K562 (cell line): ENCODE measurements around the gene ROBO2. TPM values are rescaled to one million over a fixed set of nuclear protein-coding genes. Genes with fewer than 3 reads are reported as not detected.

Experiments used
- ATAC-seq: fragments of 200-7000 bp; cut with Tn5 transposase; 3 replicates; pipeline ENCODE4 v1.9.1; 2020; ENCODE audit warnings: moderate library complexity
- BruUV-seq: library from RNA; stranded (reverse); fragments of 400-500 nt; replicated peaks from 2 replicates; lab custom pipeline; 2021; lab: Mats Ljungman, UMichigan
- CTCF ChIA-PET: fragments of 300-600 bp; formaldehyde crosslinking; extraction: SDS; loops from one replicate; lab custom pipeline; 2021; ENCODE audit warnings: low intra/inter-chr PET ratio; lab: Yijun Ruan, JAX
- POLR2A ChIA-PET: fragments of 300-600, 350-650 bp; sonication (Branson Sonifier 250); formaldehyde crosslinking; extraction: SDS; loops from one replicate; lab custom pipeline; 2021; ENCODE audit warnings: antibody characterized with exemption, inconsistent platforms; lab: Yijun Ruan, JAX
- DNase-seq, 4 experiments: peaks; one replicate each; pipeline versions ENCODE4 v3.0.0 to v3.0.0-alpha.2; 2011 to 2018; ENCODE audit warnings: low spot score in 3 of 4, mixed read lengths in 3 of 4; ENCODE audit errors: extremely low read depth in 1 of 4
- FAIRE-seq: peaks from 2 replicates; lab custom pipeline; 2011; peaks lifted over from hg19 to GRCh38; lab: Jason Lieb, UNC
- H2AFZ ChIP-seq: 2 replicates; pipeline ENCODE4 v1.6.0; 2011; ENCODE audit warnings: low read depth, low read length, control low read depth, inconsistent platforms
- H3K27ac ChIP-seq: fragments of 200-600 bp; 3 replicates; pipeline ENCODE4 v1.8.0; 2011; ENCODE audit warnings: low read depth, mild to moderate bottlenecking, control low read depth, inconsistent platforms, low read length, moderate library complexity, mixed read lengths; ENCODE audit errors: extremely low read depth
- H3K27me3 ChIP-seq, 2 experiments: fragments of 300-600 bp in 1 of 2; 2 replicates in 1 of 2; 3 replicates in 1 of 2; pipeline versions ENCODE4 v1.6.0 to v1.8.0; 2011; ENCODE audit warnings: inconsistent platforms in 2 of 2, low read length in 2 of 2, mild to moderate bottlenecking in 1 of 2, mixed read lengths in 1 of 2, moderate library complexity in 1 of 2; ENCODE audit not compliant: control insufficient read depth in 2 of 2, insufficient read depth in 2 of 2
- H3K36me3 ChIP-seq: fragments of 300-600 bp; 3 replicates; pipeline ENCODE4 v1.8.0; 2011; ENCODE audit warnings: mild to moderate bottlenecking, low read length, inconsistent platforms; ENCODE audit not compliant: control insufficient read depth, insufficient read depth
- H3K4me1 ChIP-seq, 2 experiments: fragments of 200-600 bp in 1 of 2; replicated peaks in 1 of 2; 2 replicates in 1 of 2; 3 replicates in 1 of 2; pipeline versions ENCODE4 v1.5.1 to v1.8.0; 2011; ENCODE audit warnings: inconsistent platforms in 2 of 2, low read length in 2 of 2, mild to moderate bottlenecking in 1 of 2, mixed read lengths in 1 of 2, moderate library complexity in 1 of 2; ENCODE audit not compliant: control insufficient read depth in 2 of 2, insufficient read depth in 2 of 2
- H3K4me2 ChIP-seq: 2 replicates; pipeline ENCODE4 v1.6.1; 2011; ENCODE audit warnings: low read length, control low read depth, inconsistent platforms, mixed read lengths; ENCODE audit not compliant: insufficient read depth
- H3K4me3 ChIP-seq: fragments of 200-600 bp; sonication (generic), shearing (Covaris generic); 2 replicates; pipeline ENCODE4 v1.5.1; 2016; ENCODE audit warnings: control low read depth, inconsistent platforms
- H3K79me2 ChIP-seq: fragments of 200-600 bp; 3 replicates; pipeline ENCODE4 v1.8.0; 2011; ENCODE audit warnings: low read length, inconsistent platforms; ENCODE audit not compliant: control insufficient read depth, insufficient read depth
- H3K9ac ChIP-seq, 2 experiments: 2 replicates each; pipeline versions ENCODE4 v1.6.0 to v1.6.1; 2011; ENCODE audit warnings: low read depth in 2 of 2, low read length in 2 of 2, control low read depth in 1 of 2, inconsistent platforms in 1 of 2, mild to moderate bottlenecking in 1 of 2, mixed read lengths in 1 of 2; ENCODE audit not compliant: insufficient read depth in 1 of 2
- H3K9me1 ChIP-seq: one replicate; pipeline ENCODE4 v1.6.0; 2011; ENCODE audit warnings: inconsistent platforms, mild to moderate bottlenecking, low read length, moderate library complexity; ENCODE audit not compliant: control insufficient read depth, insufficient read depth
- H3K9me3 ChIP-seq: replicated peaks from 2 replicates; pipeline ENCODE4 v1.5.1; 2011; ENCODE audit warnings: low read depth, low read length, inconsistent platforms; ENCODE audit not compliant: control insufficient read depth, insufficient read depth
- H4K20me1 ChIP-seq: replicated peaks from 2 replicates; pipeline ENCODE4 v1.6.1; 2011; ENCODE audit warnings: low read length, inconsistent platforms, mixed read lengths; ENCODE audit not compliant: control insufficient read depth, insufficient read depth
- ARID1B ChIP-seq: fragments of 450-650 bp; IDR thresholded peaks from 2 replicates; pipeline ENCODE4 v1.6.1; 2016; ENCODE audit warnings: antibody characterized with exemption, mild to moderate bottlenecking, inconsistent platforms
- CBFA2T2 ChIP-seq: fragments of 450-650 bp; conservative IDR thresholded peaks from 2 replicates; pipeline ENCODE4 v1.6.1; 2017; ENCODE audit warnings: mild to moderate bottlenecking
- CBFA2T3 ChIP-seq: fragments of 450-650 bp; IDR thresholded peaks from 2 replicates; pipeline ENCODE4 v1.6.1; 2017
- CUX1 ChIP-seq: fragments of 200-800 bp; sonication (Bioruptor generic); IDR thresholded peaks from 2 replicates; pipeline ENCODE4 v1.6.1; 2016; ENCODE audit warnings: missing genetic modification characterization, missing compliant biosample characterization
- GATAD2A ChIP-seq: fragments of 450-650 bp; IDR thresholded peaks from 2 replicates; pipeline ENCODE4 v1.6.1; 2017
- JUND ChIP-seq, 2 experiments: IDR thresholded peaks; 2 replicates in 1 of 2; 3 replicates in 1 of 2; pipeline ENCODE4 v1.6.1; 2011; ENCODE audit warnings: borderline replicate concordance in 2 of 2, low read depth in 2 of 2, low read length in 2 of 2, improper control_type of control experiment in 1 of 2, missing biosample characterization in 1 of 2, missing genetic modification characterization in 1 of 2, missing genetic modification reagents in 1 of 2
- LEF1 ChIP-seq: fragments of 450-650 bp; IDR thresholded peaks from 2 replicates; pipeline ENCODE4 v1.6.1; 2016; ENCODE audit warnings: mild to moderate bottlenecking
- MEIS2 ChIP-seq: fragments of 450-650 bp; IDR thresholded peaks from 2 replicates; pipeline ENCODE4 v1.6.1; 2014; ENCODE audit warnings: mild to moderate bottlenecking; ENCODE audit not compliant: partially characterized antibody
- MITF ChIP-seq: IDR thresholded peaks from 2 replicates; pipeline ENCODE4 v1.6.1; 2014; ENCODE audit warnings: antibody characterized with exemption
- RCOR1 ChIP-seq, 2 experiments: IDR thresholded peaks; 2 replicates each; pipeline ENCODE4 v1.6.1; 2012; ENCODE audit warnings: low read depth in 2 of 2, low read length in 2 of 2, borderline replicate concordance in 1 of 2, improper control_type of control experiment in 1 of 2
- TAL1 ChIP-seq: fragments of 450-650 bp; IDR thresholded peaks from 2 replicates; pipeline ENCODE4 v1.6.1; 2016; ENCODE audit warnings: mild to moderate bottlenecking
- TBP ChIP-seq: optimal IDR thresholded peaks from 2 replicates; pipeline ENCODE3; 2011; ENCODE audit warnings: low read depth, low read length, improper control_type of control experiment
- U2AF1 ChIP-seq: fragments of 200-400 bp; formaldehyde crosslinking; optimal IDR thresholded peaks from 2 replicates; pipeline ENCODE3; 2017; ENCODE audit warnings: mild to moderate bottlenecking, low read depth, low read length, moderate library complexity
- ZNF134 ChIP-seq: fragments of 250-450 bp; sonication (Bioruptor Pico); conservative IDR thresholded peaks from 2 replicates; pipeline ENCODE4 v1.4.0; 2020
- ZNF274 ChIP-seq: IDR thresholded peaks from 2 replicates; pipeline ENCODE4 v1.6.1; 2011; ENCODE audit warnings: low read depth, mild to moderate bottlenecking, low read length, moderate library complexity, borderline replicate concordance
- WGBS: fragments of 100-300 bp; shearing (Covaris generic); methylation state at CpG from one replicate; pipeline ENCODE4 v1.1.6; 2016; ENCODE audit warnings: low coverage, mixed read lengths; ENCODE audit not compliant: insufficient coverage; ENCODE audit errors: missing lambda C conversion rate; 5-methylcytosine and 5-hydroxymethylcytosine counted together
- in situ Hi-C: fragments of 300-500 bp; cut with MboI; formaldehyde crosslinking; loops from 4 replicates; pipeline ENCODE4 v1.15.0; 2018; ENCODE audit warnings: inconsistent platforms, mixed read lengths
- intact Hi-C: fragments of 100-400 bp; cut with micrococcal nuclease; formaldehyde crosslinking; loops from 2 replicates; pipeline ENCODE4 v1.14.2; 2022
- polyA plus RNA-seq, 8 experiments: library from polyadenylated mRNA; depleted of rRNA in 4 of 8; stranded (reverse) in 5 of 8; unstranded in 3 of 8; fragments of >200 nt; fragmentation: Nextera tagmentation in 2 of 8; fragmentation: Illumina TruSeq in 1 of 8; extraction: Ambion mirVana in 2 of 8; extraction: Trizol in 1 of 8; gene quantifications; 2 replicates each; pipeline versions ENCODE4 v1.2.1 to v1.2.3, GENCODE V29; 2011 to 2014; ENCODE audit warnings: inconsistent platforms in 1 of 8, missing spikeins in 1 of 8
- total RNA-seq, 7 experiments: library from RNA; depleted of rRNA in 6 of 7; stranded (reverse); fragments of >200 nt in 6 of 7; fragmentation: Illumina TruSeq in 2 of 7; extraction: Trizol in 2 of 7; gene quantifications; 2 replicates each; pipeline versions ENCODE4 v1.2.1 to v1.2.3, GENCODE V29; 2011 to 2021; ENCODE audit warnings: low replicate concordance in 1 of 7

The ROBO2 gene
- total and polyA plus RNA-seq, 9 of the 15 experiments (the other 6 are each of a cell fraction or from before 2014, with no cell fraction given), result 0.84 to 3.0 (median 1.7) TPM

GRCh38 chr3:77141423-77141822, 101.5 kb downstream of the ROBO2 start:
- H3K27ac ChIP-seq, result no peak overlapping the region
- intact Hi-C loops (no loop called here), in situ Hi-C loops (no loop called here)
- no peaks in the 10 kb centered on the region for H3K79me2 ChIP-seq
- H3K27me3 ChIP-seq, result no peaks in the 10 kb centered on the region
- H4K20me1 ChIP-seq, result no peaks in the 10 kb centered on the region
- H3K9ac ChIP-seq, result no peak overlapping the region
- ChIA-PET CTCF (no interaction called here), POLR2A (no interaction called here)
- no peaks in the 10 kb centered on the region for H3K9me1 ChIP-seq
- no peak overlapping the region for H2AFZ ChIP-seq
- ATAC-seq, result no peak
- no peaks in the 10 kb centered on the region for H3K9me3 ChIP-seq
- no peaks in the 10 kb centered on the region for H3K36me3 ChIP-seq
- no peak for DNase-seq
- no peak for FAIRE-seq
- H3K4me1 ChIP-seq, result no peaks in the 10 kb centered on the region
- no peak overlapping the region for H3K4me2 ChIP-seq
- WGBS, result 4% methylated on average over 3 of the region's 3 CpGs
- no peak overlapping the region for H3K4me3 ChIP-seq
- no TSS peak for BruUV-seq
- TF ChIP-seq CBFA2T2 (peak; percentile 30; the same call in 1 of the 2 replicates), CUX1 (CRISPR knock-in tag) (no peak), U2AF1 (no peak), ZNF274 (no peak), MEIS2 (peak; percentile 51), ZNF134 (no peak), CBFA2T3 (peak; percentile 60), TBP (no peak), LEF1 (no peak), MITF (no peak), TAL1 (0 out of 2 replicates have a peak, but pooled peaks have one; percentile 20), ARID1B (peak; percentile 36; the same call in 1 of the 2 replicates), JUND (IDR thresholded peaks at IDR 0.05; ENCODE audit: borderline replicate concordance, low read depth, low read length) (no peak), JUND (tag; IDR thresholded peaks at IDR 0.05; ENCODE audit: borderline replicate concordance, low read depth, low read length) (no peak), RCOR1 (IDR thresholded peaks at IDR 0.05; ENCODE audit: borderline replicate concordance in 1 of 2, low read depth in 2 of 2, low read length in 2 of 2) (peak in 1 of 2 experiments; percentile 61; a peak in 1 of 4 replicates), GATAD2A (no peak)
